Breast epithelium (tissue), 4 donors: Measurements from ENCODE around the gene MON2. TPM values are rescaled to one million over a fixed set of nuclear protein-coding genes. Genes with fewer than 3 reads are reported as not detected.
A peak's percentile ranks its signal among the peaks of the same experiment; 100 is the strongest.
"Not testable (repeated sequence)": the region's sequence is repeated elsewhere in the genome, so short reads cannot be mapped to it uniquely, and the experiment has no call there.

Source experiments
- DNase-seq, 2 donors: peaks; one replicate each; pipeline ENCODE4 v3.0.0-alpha.2; 2019; ENCODE audit warnings: low spot score in 2 of 2
- H3K27ac ChIP-seq, 2 donors: fragments of 200-600 bp; sonication (generic) in 1 of 2; one replicate each; pipeline ENCODE4 v1.5.1; 2016 to 2019; ENCODE audit warnings: mild to moderate bottlenecking in 1 of 2
- H3K27me3 ChIP-seq, 2 donors: fragments of 200-600 bp; sonication (generic) in 1 of 2; one replicate each; pipeline versions ENCODE4 v1.5.1 to v1.6.0; 2017 to 2019; ENCODE audit warnings: control low read depth in 1 of 2, mild to moderate bottlenecking in 1 of 2
- H3K36me3 ChIP-seq: fragments of 200-600 bp; one replicate; pipeline ENCODE4 v1.5.1; 2019
- H3K4me1 ChIP-seq, 2 donors: fragments of 200-600 bp; sonication (generic); one replicate each; pipeline ENCODE4 v1.5.1; 2016 to 2019; ENCODE audit warnings: control low read depth in 1 of 2
- H3K4me3 ChIP-seq, 3 donors: fragments of 200-600 bp; sonication (generic); 1 replicate in 2 of 3; 2 replicates in 1 of 3; pipeline ENCODE4 v1.5.1; 2016 to 2019; ENCODE audit warnings: mild to moderate bottlenecking in 3 of 3, moderate library complexity in 2 of 3
- H3K9me3 ChIP-seq, 2 donors: fragments of 200-600 bp; sonication (generic) in 1 of 2; one replicate each; pipeline ENCODE4 v1.5.1; 2016 to 2019; ENCODE audit warnings: control low read depth in 1 of 2
- CTCF ChIP-seq, 3 donors: fragments of 450-650 bp; IDR thresholded peaks; one replicate each; pipeline ENCODE4 v1.5.1; 2016 to 2017; ENCODE audit warnings: antibody characterized with exemption in 3 of 3, mild to moderate bottlenecking in 3 of 3, moderate library complexity in 3 of 3
- POLR2A ChIP-seq: fragments of 450-650 bp; IDR thresholded peaks from one replicate; pipeline ENCODE4 v1.6.1; 2016; ENCODE audit warnings: antibody characterized with exemption, mild to moderate bottlenecking, moderate library complexity
- POLR2AphosphoS5 ChIP-seq, 3 donors: sonication (generic); formaldehyde crosslinking; IDR thresholded peaks; one replicate each; pipeline ENCODE4 v1.6.1; 2017; ENCODE audit warnings: antibody characterized with exemption in 3 of 3
- intact Hi-C: fragments of 100-400 bp; cut with DNase I; formaldehyde crosslinking; loops from one replicate; pipeline ENCODE4 v1.15.1; 2023; ENCODE audit warnings: low total_unique reads
- total RNA-seq, 3 donors: library from RNA; depleted of rRNA; stranded (reverse); fragments of >200 nt; gene quantifications; one replicate each; pipeline ENCODE4 v1.1.0, GENCODE V29; 2016

Gene MON2
- total RNA-seq, 3 donors from 2014 or later = 85.0 to 162 (median 123) TPM

GRCh38 chr12:62458626-62459025 lies 8.0 kb upstream of the MON2 start:
- TF ChIP-seq POLR2A (no peak), CTCF (IDR thresholded peaks at IDR 0.05) (no peak), POLR2AphosphoS5 (IDR thresholded peaks at IDR 0.05) (no peak)
- Histone ChIP-seq H3K4me1 (no peaks in the 10 kb centered on the region), H3K27ac (no peak overlapping the region), H3K9me3 (peaks cover 0 to 4% of the 10 kb centered on the region in 2 donors), H3K36me3 (no peaks in the 10 kb centered on the region), H3K4me3 (no peak overlapping the region), H3K27me3 (no peaks in the 10 kb centered on the region)
- intact Hi-C loops = no loop called here
- DNase-seq = no peak

- TF ChIP-seq POLR2AphosphoS5 (IDR thresholded peaks at IDR 0.05) (no peak), POLR2A (no peak), CTCF (IDR thresholded peaks at IDR 0.05) (no peak)
- H3K4me1 ChIP-seq = no peaks in the 10 kb centered on the region
- intact Hi-C loops = no loop called here
These were observed 6.7 kb upstream of the MON2 start for GRCh38 chr12:62459976-62460375.

GRCh38 chr12:62461171-62461837 lies 5.3 kb upstream of the MON2 start:
- DNase-seq, intact Hi-C loops, H3K4me1 ChIP-seq: not testable (repeated sequence)

More at GRCh38 chr12:62459976-62460375, 6.7 kb upstream of the MON2 start:
- Histone ChIP-seq H3K4me3 (no peak overlapping the region), H3K9me3 (peaks cover 0 to 4% of the 10 kb centered on the region in 2 donors), H3K27ac (no peak overlapping the region), H3K36me3 (no peaks in the 10 kb centered on the region), H3K27me3 (no peaks in the 10 kb centered on the region)
- no peak for DNase-seq

GRCh38 chr12:62463252-62463651 lies 3.4 kb upstream of the MON2 start:
- H3K4me1 ChIP-seq, DNase-seq, H3K36me3 ChIP-seq, H3K4me3 ChIP-seq, H3K9me3 ChIP-seq, H3K27me3 ChIP-seq, intact Hi-C loops, H3K27ac ChIP-seq: not testable (repeated sequence)

More at GRCh38 chr12:62461171-62461837, 5.3 kb upstream of the MON2 start:
- H3K27me3 ChIP-seq, H3K27ac ChIP-seq, H3K4me3 ChIP-seq, H3K9me3 ChIP-seq, H3K36me3 ChIP-seq: not testable (repeated sequence)

- H3K9me3 ChIP-seq = peaks cover 0 to 4% of the 10 kb centered on the region in 2 donors
- H3K4me3 ChIP-seq = peak overlapping the region; percentile 72 to 99 (median 94)
- no peaks in the 10 kb centered on the region for H3K27me3 ChIP-seq
- no peaks in the 10 kb centered on the region for H3K36me3 ChIP-seq
- TF ChIP-seq POLR2AphosphoS5 (IDR thresholded peaks at IDR 0.05) (no peak), POLR2A (no peak), CTCF (IDR thresholded peaks at IDR 0.05) (no peak)
- no peaks in the 10 kb centered on the region for H3K4me1 ChIP-seq
- peak in 1 of 2 donors; percentile 33 for DNase-seq
- intact Hi-C loops = no loop called here
- H3K27ac ChIP-seq = peak overlapping the region; percentile 98 to 99
These were observed 520 bp upstream of the MON2 start for GRCh38 chr12:62466018-62466593.

- Histone ChIP-seq H3K4me1 (no peaks in the 10 kb centered on the region), H3K27me3 (no peaks in the 10 kb centered on the region), H3K9me3 (no peaks in the 10 kb centered on the region), H3K27ac (no peak overlapping the region), H3K4me3 (peak overlapping the region; percentile 72 to 99 (median 94)), H3K36me3 (no peaks in the 10 kb centered on the region)
- intact Hi-C loops = no loop called here
- DNase-seq = no peak
- TF ChIP-seq POLR2A = no peak
These were observed 1.8 kb downstream of the MON2 start for GRCh38 chr12:62468397-62468796.
